ENCODE measurements around the gene EFR3B.
"Not testable (repeated sequence)": the region's sequence is repeated elsewhere in the genome, so short reads cannot be mapped to it uniquely, and the experiment has no call there.

The EFR3B gene

GRCh38 chr2:25161055-25161781 is 119.3 kb downstream of the EFR3B start:
- H3K27ac ChIP-seq = no peak overlapping the region
- TF ChIP-seq CTCF (IDR thresholded peaks at IDR 0.05) = no peak
- no peak for DNase-seq (ENCODE audit: low spot score)
- H3K4me3 ChIP-seq = peak overlapping the region; percentile 69

GRCh38 chr2:25162061-25162460 is 120.2 kb downstream of the EFR3B start:
- not testable (repeated sequence) for DNase-seq (ENCODE audit: low spot score); H3K27ac ChIP-seq; H3K4me3 ChIP-seq

- TF ChIP-seq CTCF (IDR thresholded peaks at IDR 0.05) = no peak
- DNase-seq (ENCODE audit: low spot score) = no peak
- H3K27ac ChIP-seq = no peak overlapping the region
- no peak overlapping the region for H3K4me3 ChIP-seq
These were observed 122.7 kb downstream of the EFR3B start for GRCh38 chr2:25164561-25164960.

DNA sequence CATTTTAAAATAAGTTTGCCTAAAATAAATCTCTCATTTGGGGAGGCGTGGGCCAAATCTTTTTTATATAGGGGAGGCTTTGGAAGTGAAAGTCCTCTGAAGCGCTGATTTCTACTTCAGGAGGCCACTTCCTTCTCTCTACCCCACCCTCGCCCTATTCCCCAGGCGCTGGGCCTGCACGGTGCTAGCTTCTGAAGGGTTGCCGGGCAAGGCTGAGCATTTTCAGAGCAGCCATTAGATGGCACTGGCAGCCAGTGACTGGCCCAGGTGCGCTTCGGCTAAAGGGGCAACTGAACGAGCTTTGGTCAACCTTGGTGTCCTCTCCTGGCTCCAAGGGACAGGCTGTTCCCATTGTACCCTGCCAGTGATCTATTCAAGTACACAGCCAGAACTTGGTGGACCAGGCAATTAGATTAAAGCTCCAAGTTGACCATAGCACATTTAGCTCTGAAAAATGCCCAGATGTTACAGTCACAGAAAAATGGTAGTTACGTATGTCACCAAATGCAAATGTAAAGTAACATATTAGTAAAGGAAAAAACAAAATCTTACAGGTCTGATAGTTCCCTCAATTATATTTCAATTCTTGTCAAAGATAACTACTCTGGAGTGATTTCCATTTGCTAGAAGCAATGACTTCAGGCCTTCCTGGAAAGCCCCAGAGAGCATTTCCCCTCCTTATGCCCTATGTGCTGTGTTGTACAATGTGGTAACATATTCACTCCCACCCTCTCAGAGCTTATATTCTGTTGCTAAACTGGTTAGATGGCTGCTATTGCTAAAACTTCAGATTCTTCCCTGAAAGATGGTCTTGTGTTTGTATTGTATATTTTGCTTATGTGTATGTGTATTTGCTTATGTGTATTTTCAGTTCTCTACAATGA is 124.4 kb downstream of the EFR3B start:
- Histone ChIP-seq H3K27ac (no peak overlapping the region), H3K4me3 (no peak overlapping the region)
- no peak for DNase-seq (ENCODE audit: low spot score)
- TF ChIP-seq CTCF (IDR thresholded peaks at IDR 0.05) = no peak

DNA sequence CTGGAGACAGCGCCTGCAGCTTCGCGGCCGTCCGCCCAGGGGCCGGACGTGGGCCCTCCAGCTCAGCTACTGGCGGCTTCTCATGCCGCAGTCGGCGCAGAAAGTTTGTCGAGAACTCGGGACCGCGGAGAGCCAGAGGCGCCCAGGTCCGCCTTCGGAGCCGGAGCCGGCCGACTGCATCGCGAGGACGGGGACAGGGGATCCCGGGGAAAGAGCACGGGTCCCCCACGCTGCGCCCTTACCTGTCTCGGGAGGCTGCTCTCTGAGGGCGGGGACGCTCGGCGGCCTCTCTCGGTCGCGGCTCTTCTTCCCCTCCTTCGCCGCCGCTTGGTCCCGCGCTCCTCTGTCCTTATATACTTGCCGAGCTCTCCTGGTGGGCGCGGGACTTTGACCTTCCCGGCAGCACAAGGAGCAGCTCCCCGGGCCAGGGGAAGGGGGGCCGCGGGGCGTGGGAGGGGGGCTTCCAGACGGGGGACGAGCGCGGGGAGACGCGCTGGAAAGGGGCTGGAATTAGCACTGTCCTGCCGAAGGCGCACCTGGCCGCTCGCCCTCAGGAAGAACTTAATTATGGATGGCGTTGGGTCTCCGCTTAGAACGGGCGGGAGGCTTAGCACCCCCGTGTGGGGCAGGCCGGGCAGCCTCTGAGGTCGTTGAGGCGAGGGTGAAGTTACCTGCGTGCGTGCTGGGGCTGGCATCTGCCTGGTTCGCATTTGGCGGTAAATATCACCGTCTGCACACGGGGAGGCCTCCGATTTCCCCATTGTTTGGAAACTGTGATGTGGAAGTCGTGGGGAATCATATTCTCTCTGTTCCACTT is 126.6 kb downstream of the EFR3B start, which contains the start of gene POMC:
Gene POMC (minus strand): TSS at position 325 of the 817 bp plus-strand sequence. CDS start 3,808 bp downstream, outside the sequence.
- no peak for DNase-seq (ENCODE audit: low spot score)
- Histone ChIP-seq H3K27ac (no peak within 1 kb of the TSS), H3K4me3 (peak within 1 kb of the TSS; percentile 71)
- TF ChIP-seq CTCF (IDR thresholded peaks at IDR 0.05) = no peak

DNA sequence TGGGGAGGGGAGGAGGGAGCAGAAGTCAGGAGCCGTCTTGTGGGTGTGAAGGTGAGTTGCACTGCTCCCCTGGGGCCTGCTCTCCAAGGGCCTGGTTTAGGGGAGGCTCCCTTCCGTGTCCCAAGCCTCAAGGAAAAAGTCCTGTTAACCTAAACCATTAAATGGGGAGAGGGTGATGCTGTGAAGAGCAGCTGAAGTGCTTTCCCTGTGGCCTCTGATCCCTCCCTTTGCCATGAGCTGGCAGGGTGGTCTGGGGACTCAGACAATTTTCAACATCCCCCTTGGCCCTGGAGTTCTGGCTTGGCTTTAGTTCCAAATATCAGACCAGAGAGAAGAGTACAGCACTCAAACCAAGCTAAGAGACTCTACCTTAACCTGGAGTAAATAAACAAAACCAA is 127.2 kb downstream of the EFR3B start:
- Histone ChIP-seq H3K27ac (no peak overlapping the region), H3K4me3 (no peak overlapping the region)
- no peak for DNase-seq (ENCODE audit: low spot score)
- TF ChIP-seq CTCF (IDR thresholded peaks at IDR 0.05) = no peak

- TF ChIP-seq CTCF (IDR thresholded peaks at IDR 0.05) = no peak
- Histone ChIP-seq H3K4me3 (no peak overlapping the region), H3K27ac (no peak overlapping the region)
- DNase-seq (ENCODE audit: low spot score) = no peak
These were observed 129.0 kb downstream of the EFR3B start for GRCh38 chr2:25170888-25171287.

Data from coronary artery (tissue), 2 donors.